HepG2 (cell line): ENCODE results near the gene PPP1CA. TPM values are rescaled to one million over a fixed set of nuclear protein-coding genes. Genes with fewer than 3 reads are reported as not detected.

ENCODE experiments used
- BORCS8-MEF2B ChIP-seq: sonication (generic); formaldehyde crosslinking; IDR thresholded peaks from 2 replicates; pipeline ENCODE4 v1.8.0; 2022; ENCODE audit warnings: mild to moderate bottlenecking, missing genetic modification reagents
- ETV5 ChIP-seq: IDR thresholded peaks from 2 replicates; pipeline ENCODE4 v1.6.1; 2018; ENCODE audit warnings: missing biosample characterization, missing genetic modification reagents, inconsistent platforms, borderline replicate concordance
- FOXP4 ChIP-seq: sonication (generic); formaldehyde crosslinking; IDR thresholded peaks from 2 replicates; pipeline ENCODE4 v1.4.0; 2020; ENCODE audit warnings: missing genetic modification reagents
- GABPB1 ChIP-seq: IDR thresholded peaks from 2 replicates; pipeline ENCODE4 v1.6.1; 2016; ENCODE audit warnings: mild to moderate bottlenecking, missing genetic modification reagents, moderate library complexity, missing compliant biosample characterization
- JUNB ChIP-seq: sonication (generic); formaldehyde crosslinking; IDR thresholded peaks from 2 replicates; pipeline ENCODE4 v1.8.0; 2022; ENCODE audit warnings: missing genetic modification reagents, mild to moderate bottlenecking, borderline replicate concordance
- KLF15 ChIP-seq: sonication (generic); formaldehyde crosslinking; IDR thresholded peaks from 2 replicates; pipeline ENCODE4 v1.8.1; 2023; ENCODE audit warnings: borderline replicate concordance, mild to moderate bottlenecking, inconsistent platforms, missing genetic modification reagents, mixed read lengths
- MAFK ChIP-seq, 2 experiments: IDR thresholded peaks in 1 of 2; conservative IDR thresholded peaks in 1 of 2; 2 replicates each; pipeline ENCODE4 v1.6.1; 2011; ENCODE audit warnings: improper control_type of control experiment in 2 of 2, low read length in 2 of 2
- MYNN ChIP-seq: sonication (generic); formaldehyde crosslinking; IDR thresholded peaks from 2 replicates; pipeline ENCODE4 v1.4.0; 2020; ENCODE audit warnings: mild to moderate bottlenecking, low read depth, missing genetic modification reagents
- PREB ChIP-seq: sonication (generic); formaldehyde crosslinking; IDR thresholded peaks from 2 replicates; pipeline ENCODE4 v1.4.0; 2020; ENCODE audit warnings: missing genetic modification reagents
- RCOR2 ChIP-seq: IDR thresholded peaks from 2 replicates; pipeline ENCODE4 v1.6.1; 2016; ENCODE audit warnings: missing biosample characterization, missing genetic modification reagents
- SMAD1 ChIP-seq: sonication (generic); formaldehyde crosslinking; IDR thresholded peaks from 2 replicates; pipeline ENCODE4 v1.4.0; 2020; ENCODE audit warnings: missing genetic modification reagents, low read depth, mild to moderate bottlenecking, borderline replicate concordance
- ZNF264 ChIP-seq: sonication (generic); formaldehyde crosslinking; IDR thresholded peaks from 2 replicates; pipeline ENCODE4 v1.4.0; 2020; ENCODE audit warnings: missing genetic modification reagents
- ZNF562 ChIP-seq: sonication (generic); formaldehyde crosslinking; IDR thresholded peaks from 2 replicates; pipeline ENCODE4 v1.8.0; 2022; ENCODE audit warnings: missing genetic modification reagents, borderline replicate concordance
- ZNF790 ChIP-seq: sonication (generic); formaldehyde crosslinking; IDR thresholded peaks from 2 replicates; pipeline ENCODE4 v1.8.0; 2022; ENCODE audit warnings: missing genetic modification reagents, mild to moderate bottlenecking, borderline replicate concordance
- polyA plus RNA-seq, 8 experiments: library from polyadenylated mRNA; depleted of rRNA in 3 of 8; stranded (reverse) in 7 of 8; unstranded in 1 of 8; fragments of >200 nt; fragmentation: Illumina TruSeq in 4 of 8; extraction: Trizol in 4 of 8; gene quantifications; 2 replicates each; pipeline versions ENCODE4 v1.2.1 to v1.2.3, GENCODE V29; 2011 to 2016; ENCODE audit warnings: low read depth in 4 of 8, missing spikeins in 1 of 8, mixed read lengths in 1 of 8; ENCODE audit not compliant: insufficient read depth in 1 of 8
- total RNA-seq, 5 experiments: library from RNA; depleted of rRNA; stranded (reverse); fragments of >200 nt; fragmentation: Illumina TruSeq; extraction: Trizol; gene quantifications; 2 replicates each; pipeline ENCODE4 v1.2.3, GENCODE V29; 2016; ENCODE audit warnings: low read depth in 1 of 5
- TF ChIP-seq, protein P1 (sequence below): IDR thresholded peaks from 2 replicates; pipeline ENCODE4 v1.6.1; 2016; ENCODE audit warnings: low read depth, missing genetic modification reagents, missing compliant biosample characterization
- TF ChIP-seq, protein P2 (sequence below): sonication (generic); formaldehyde crosslinking; IDR thresholded peaks from 2 replicates; pipeline ENCODE4 v1.5.0; 2020; ENCODE audit warnings: missing genetic modification reagents

Gene PPP1CA
- total and polyA plus RNA-seq, 2 of the 13 experiments (the other 11 are each of a cell fraction or from before 2014, with no cell fraction given), result 149 to 170 TPM

DNA sequence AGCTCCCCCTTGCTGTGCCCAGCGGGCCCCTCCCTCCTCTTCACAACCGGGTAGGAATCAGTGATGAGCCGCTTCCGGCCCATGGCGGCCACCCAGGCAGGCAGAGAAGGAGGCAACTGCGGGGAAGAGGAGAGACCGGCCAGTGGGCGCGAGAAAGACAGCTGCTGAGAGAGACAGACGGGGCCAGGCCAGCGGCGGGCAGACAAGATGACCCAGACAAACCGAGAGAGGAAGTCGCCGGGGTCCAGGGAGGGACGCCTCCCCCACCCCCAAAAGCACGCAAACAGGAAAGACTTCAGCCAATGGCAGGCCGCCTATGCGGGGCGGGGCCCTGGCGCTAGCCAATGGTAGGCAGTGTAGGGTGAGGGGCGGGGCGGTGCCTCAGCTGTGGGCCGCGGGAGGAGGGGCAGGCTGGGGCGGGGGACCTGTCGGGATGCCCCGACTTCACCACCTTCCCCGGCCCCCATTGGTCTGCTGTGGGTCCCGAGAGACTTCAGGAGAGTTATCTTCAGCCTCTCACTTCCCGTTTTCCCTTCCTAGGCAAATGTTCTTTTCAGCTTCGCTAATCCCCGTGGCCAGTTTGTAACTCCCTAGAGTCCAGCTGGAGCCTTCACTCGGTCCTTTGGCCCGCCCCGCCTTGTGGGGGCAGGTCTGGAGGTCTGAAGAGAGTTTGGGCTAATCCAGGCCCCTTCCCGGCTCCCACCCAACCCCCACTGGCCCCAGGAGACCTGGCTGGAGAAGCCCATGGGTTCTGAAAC is 48.2 kb downstream of the PPP1CA start, which contains the start of gene POLD4 (continued):
- TF ChIP-seq FOXP4 (CRISPR knock-in tag) (peak; percentile 52; the same call in 1 of the 2 replicates), ETV5 (CRISPR knock-in tag) (peak; percentile 66), JUNB (CRISPR knock-in tag) (no peak), SMAD1 (no peak), ZNF790 (CRISPR knock-in tag) (no peak), ZNF264 (CRISPR knock-in tag) (0 out of 2 replicates have a peak, but pooled peaks have one; percentile 19), RCOR2 (CRISPR knock-in tag) (no peak), PREB (CRISPR knock-in tag) (no peak), GABPB1 (CRISPR knock-in tag) (peak; percentile 86), KLF15 (no peak), MAFK (conservative IDR thresholded peaks at IDR 0.05 in 1 of 2, IDR thresholded peaks at IDR 0.05 in 1 of 2; ENCODE audit: low read length in 2 of 2) (no peak), BORCS8-MEF2B (CRISPR knock-in tag) (no peak), MYNN (no peak), ZNF562 (CRISPR knock-in tag) (no peak)
- TF ChIP-seq, protein P1, sequence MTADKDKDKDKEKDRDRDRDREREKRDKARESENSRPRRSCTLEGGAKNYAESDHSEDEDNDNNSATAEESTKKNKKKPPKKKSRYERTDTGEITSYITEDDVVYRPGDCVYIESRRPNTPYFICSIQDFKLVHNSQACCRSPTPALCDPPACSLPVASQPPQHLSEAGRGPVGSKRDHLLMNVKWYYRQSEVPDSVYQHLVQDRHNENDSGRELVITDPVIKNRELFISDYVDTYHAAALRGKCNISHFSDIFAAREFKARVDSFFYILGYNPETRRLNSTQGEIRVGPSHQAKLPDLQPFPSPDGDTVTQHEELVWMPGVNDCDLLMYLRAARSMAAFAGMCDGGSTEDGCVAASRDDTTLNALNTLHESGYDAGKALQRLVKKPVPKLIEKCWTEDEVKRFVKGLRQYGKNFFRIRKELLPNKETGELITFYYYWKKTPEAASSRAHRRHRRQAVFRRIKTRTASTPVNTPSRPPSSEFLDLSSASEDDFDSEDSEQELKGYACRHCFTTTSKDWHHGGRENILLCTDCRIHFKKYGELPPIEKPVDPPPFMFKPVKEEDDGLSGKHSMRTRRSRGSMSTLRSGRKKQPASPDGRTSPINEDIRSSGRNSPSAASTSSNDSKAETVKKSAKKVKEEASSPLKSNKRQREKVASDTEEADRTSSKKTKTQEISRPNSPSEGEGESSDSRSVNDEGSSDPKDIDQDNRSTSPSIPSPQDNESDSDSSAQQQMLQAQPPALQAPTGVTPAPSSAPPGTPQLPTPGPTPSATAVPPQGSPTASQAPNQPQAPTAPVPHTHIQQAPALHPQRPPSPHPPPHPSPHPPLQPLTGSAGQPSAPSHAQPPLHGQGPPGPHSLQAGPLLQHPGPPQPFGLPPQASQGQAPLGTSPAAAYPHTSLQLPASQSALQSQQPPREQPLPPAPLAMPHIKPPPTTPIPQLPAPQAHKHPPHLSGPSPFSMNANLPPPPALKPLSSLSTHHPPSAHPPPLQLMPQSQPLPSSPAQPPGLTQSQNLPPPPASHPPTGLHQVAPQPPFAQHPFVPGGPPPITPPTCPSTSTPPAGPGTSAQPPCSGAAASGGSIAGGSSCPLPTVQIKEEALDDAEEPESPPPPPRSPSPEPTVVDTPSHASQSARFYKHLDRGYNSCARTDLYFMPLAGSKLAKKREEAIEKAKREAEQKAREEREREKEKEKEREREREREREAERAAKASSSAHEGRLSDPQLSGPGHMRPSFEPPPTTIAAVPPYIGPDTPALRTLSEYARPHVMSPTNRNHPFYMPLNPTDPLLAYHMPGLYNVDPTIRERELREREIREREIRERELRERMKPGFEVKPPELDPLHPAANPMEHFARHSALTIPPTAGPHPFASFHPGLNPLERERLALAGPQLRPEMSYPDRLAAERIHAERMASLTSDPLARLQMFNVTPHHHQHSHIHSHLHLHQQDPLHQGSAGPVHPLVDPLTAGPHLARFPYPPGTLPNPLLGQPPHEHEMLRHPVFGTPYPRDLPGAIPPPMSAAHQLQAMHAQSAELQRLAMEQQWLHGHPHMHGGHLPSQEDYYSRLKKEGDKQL, result no peak
- TF ChIP-seq, protein P2, sequence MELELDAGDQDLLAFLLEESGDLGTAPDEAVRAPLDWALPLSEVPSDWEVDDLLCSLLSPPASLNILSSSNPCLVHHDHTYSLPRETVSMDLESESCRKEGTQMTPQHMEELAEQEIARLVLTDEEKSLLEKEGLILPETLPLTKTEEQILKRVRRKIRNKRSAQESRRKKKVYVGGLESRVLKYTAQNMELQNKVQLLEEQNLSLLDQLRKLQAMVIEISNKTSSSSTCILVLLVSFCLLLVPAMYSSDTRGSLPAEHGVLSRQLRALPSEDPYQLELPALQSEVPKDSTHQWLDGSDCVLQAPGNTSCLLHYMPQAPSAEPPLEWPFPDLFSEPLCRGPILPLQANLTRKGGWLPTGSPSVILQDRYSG (CRISPR knock-in tag), result no peak
